IMR-90 (cell line): ENCODE data around the gene RUNDC1.

Experiments
- POLR2A ChIP-seq: IDR thresholded peaks from 2 replicates; pipeline ENCODE4 v1.6.1; 2012; ENCODE audit warnings: mild to moderate bottlenecking, low read depth, low read length
- RCOR1 ChIP-seq: IDR thresholded peaks from 2 replicates; pipeline ENCODE4 v1.6.1; 2012; ENCODE audit warnings: mild to moderate bottlenecking, low read length, improper control_type of control experiment; ENCODE audit not compliant: insufficient replicate concordance
- SMC3 ChIP-seq: fragments of 150-350 bp; IDR thresholded peaks from 2 replicates; pipeline ENCODE4 v1.6.1; 2016; ENCODE audit warnings: low read depth, mild to moderate bottlenecking, antibody characterized with exemption, low read length, moderate library complexity
- TF ChIP-seq, protein P1 (sequence below): conservative IDR thresholded peaks from 2 replicates; pipeline ENCODE4 v1.5.1; 2012; ENCODE audit warnings: mild to moderate bottlenecking, low read depth, low read length, improper control_type of control experiment
- TF ChIP-seq, protein P2 (sequence below): fragments of 150-350 bp; IDR thresholded peaks from 2 replicates; pipeline ENCODE4 v1.6.1; 2017; ENCODE audit warnings: mild to moderate bottlenecking, antibody characterized with exemption, low read length, low read depth

DNA sequence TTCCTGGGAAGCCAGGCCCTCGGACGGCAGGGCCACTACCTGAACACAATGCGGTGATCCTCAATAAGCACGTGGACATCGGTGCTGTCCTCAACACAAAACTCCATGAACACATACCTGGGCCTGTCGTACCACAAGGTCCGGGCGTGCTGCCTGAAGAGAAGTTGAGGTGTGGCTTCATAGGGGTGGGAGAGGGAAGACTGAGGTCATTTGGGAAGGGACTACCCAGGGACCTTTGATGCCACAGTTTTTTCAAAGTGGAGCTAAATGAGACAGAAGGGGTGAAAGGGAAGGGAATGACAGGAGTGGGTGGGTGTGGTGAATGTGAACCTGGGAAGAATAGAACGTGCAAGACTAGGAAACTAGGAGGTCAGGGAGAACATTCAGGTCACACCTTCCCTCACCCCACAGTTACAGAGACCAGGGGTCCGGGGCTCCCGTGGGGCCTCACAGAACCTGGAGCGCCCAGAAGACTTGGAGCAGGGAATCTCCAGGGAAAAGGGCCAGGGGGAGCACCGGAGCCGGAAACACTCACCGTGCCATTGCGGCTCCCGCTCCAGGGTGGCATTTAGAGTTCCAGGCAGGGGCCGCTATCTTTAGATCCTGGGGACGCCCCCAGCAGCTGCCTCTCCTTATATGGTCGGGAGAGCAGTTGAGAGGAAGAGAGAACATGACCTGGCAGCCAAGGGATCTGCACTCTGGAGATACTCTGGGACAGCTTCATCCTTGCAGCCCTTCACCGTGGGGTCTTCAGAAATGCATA lies 673 bp upstream of the RUNDC1 start, which contains the start of gene PTGES3L:
- TF ChIP-seq RCOR1 (no peak), POLR2A (0 out of 2 replicates have a peak, but pooled peaks have one; percentile 12), SMC3 (no peak)
- TF ChIP-seq, protein P1, sequence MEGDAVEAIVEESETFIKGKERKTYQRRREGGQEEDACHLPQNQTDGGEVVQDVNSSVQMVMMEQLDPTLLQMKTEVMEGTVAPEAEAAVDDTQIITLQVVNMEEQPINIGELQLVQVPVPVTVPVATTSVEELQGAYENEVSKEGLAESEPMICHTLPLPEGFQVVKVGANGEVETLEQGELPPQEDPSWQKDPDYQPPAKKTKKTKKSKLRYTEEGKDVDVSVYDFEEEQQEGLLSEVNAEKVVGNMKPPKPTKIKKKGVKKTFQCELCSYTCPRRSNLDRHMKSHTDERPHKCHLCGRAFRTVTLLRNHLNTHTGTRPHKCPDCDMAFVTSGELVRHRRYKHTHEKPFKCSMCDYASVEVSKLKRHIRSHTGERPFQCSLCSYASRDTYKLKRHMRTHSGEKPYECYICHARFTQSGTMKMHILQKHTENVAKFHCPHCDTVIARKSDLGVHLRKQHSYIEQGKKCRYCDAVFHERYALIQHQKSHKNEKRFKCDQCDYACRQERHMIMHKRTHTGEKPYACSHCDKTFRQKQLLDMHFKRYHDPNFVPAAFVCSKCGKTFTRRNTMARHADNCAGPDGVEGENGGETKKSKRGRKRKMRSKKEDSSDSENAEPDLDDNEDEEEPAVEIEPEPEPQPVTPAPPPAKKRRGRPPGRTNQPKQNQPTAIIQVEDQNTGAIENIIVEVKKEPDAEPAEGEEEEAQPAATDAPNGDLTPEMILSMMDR: no peak
- TF ChIP-seq, protein P2, sequence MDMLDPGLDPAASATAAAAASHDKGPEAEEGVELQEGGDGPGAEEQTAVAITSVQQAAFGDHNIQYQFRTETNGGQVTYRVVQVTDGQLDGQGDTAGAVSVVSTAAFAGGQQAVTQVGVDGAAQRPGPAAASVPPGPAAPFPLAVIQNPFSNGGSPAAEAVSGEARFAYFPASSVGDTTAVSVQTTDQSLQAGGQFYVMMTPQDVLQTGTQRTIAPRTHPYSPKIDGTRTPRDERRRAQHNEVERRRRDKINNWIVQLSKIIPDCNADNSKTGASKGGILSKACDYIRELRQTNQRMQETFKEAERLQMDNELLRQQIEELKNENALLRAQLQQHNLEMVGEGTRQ: no peak
